Stimulated activated CD4-positive, alpha-beta T cell treated with anti-CD3 and anti-CD28 coated beads, Interleukin-15, amount 100 ng/mL, for 48 hours (primary cell): Measurements from ENCODE around the gene RNF14.

Source experiments
- DNase-seq, 2 donors: peaks; one replicate each; pipeline ENCODE4 v3.0.0-alpha.2; 2020; ENCODE audit warnings: low read depth in 2 of 2

The RNF14 gene, protein sequence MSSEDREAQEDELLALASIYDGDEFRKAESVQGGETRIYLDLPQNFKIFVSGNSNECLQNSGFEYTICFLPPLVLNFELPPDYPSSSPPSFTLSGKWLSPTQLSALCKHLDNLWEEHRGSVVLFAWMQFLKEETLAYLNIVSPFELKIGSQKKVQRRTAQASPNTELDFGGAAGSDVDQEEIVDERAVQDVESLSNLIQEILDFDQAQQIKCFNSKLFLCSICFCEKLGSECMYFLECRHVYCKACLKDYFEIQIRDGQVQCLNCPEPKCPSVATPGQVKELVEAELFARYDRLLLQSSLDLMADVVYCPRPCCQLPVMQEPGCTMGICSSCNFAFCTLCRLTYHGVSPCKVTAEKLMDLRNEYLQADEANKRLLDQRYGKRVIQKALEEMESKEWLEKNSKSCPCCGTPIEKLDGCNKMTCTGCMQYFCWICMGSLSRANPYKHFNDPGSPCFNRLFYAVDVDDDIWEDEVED

GRCh38 chr5:141968914-141969608 lies at the start of gene RNF14:
Gene RNF14, plus strand, starts transcription at chr5:141969105. Its CDS starts 4,484 bp downstream, at chr5:141973589.
- DNase-seq, result peak; percentile 91 to 93

DNA sequence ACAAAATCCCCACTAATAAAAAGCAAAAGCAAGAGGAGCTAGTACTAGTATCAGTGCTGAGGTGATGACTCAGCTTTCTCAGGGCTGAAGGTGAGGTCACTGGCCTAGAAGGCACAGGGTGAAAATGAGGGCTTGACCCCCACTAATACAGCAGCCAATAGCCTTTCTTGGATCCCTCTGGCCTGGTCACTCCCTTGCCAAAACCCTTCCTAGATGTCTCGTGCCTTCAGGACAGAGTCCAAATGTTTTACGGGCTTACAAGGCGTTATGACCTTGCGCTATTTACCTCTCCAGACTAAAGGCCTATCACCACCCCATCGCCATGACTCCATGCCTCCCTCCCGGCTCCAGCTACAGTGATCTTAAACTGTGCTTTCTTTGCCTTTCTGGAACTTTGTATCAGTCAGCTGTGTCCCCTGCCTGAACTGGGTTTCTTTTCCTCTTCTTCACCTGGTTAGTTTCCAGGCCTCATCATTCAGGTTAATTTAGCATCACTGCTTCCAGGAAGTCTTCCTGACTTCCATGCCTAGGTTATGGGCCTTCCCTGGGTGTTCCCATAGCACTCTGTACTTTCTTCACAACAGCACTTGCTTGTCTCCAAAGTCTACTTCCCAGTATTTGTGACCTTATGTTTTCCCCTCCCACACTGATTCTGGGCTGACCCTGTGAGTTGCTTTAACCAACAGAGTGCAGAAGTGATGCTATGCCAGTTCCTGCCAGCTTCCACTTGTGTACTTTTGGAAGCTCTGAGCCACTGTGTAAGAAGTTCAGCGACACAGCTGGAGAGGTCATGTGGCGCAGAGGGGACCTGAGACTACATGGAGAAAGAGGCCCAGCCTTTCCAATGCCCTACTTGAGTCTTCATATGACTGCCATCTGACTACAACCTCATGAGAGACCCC lies 49.4 kb upstream of the RNF14 start:
- no peak for DNase-seq

DNA sequence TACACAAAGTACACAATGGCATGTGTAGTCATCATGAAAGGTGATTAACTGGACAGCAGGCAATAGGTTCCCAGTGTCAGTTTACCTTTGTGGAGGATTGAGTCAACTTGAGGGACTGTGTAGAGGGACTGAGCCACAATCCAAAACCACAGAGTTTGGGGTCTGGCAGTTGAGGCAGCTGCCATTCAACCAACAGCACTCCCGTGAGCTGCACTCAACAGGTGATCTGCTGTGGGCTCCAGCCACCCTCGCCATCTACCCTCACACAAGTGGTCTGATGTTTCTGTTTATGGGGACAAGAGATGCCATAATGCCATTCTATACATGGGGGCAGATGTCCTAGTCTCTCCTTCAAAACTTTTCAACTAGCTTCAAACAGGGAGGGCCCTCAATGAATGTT lies 48.1 kb upstream of the RNF14 start:
- DNase-seq, result no peak

GRCh38 chr5:141922827-141923447 lies 46.0 kb upstream of the RNF14 start:
- peak in 1 of 2 donors; percentile 12 for DNase-seq

- DNase-seq, result peak; percentile 91 to 95
These were observed 45.2 kb upstream of the RNF14 start, which contains the start of gene DELE1 for GRCh38 chr5:141923448-141924313. Gene DELE1, plus strand, starts transcription at chr5:141923871. Its CDS starts 71 bp downstream, at chr5:141923942.

DNA sequence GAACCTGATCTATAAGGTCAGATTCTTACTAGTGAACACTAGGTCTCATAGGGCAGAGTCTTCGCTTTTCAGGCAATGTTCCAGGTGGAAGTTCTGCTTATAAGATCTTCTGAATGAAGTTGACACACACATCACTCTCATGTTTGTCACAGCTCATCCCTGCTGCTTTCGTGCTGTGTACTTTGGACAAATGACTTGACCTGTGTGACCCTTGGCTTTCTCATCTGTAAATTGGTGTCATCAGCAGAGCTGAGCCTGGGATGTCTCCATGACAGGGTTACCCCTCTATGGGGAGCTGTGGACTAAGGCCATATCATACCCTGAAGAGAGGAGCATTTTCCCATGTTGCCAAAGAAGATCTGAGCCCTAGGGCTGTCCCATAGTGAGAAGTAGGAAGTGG lies 42.5 kb upstream of the RNF14 start:
- DNase-seq, result no peak

- no peak for DNase-seq
These were observed 40.9 kb upstream of the RNF14 start for GRCh38 chr5:141928051-141928450.

DNA sequence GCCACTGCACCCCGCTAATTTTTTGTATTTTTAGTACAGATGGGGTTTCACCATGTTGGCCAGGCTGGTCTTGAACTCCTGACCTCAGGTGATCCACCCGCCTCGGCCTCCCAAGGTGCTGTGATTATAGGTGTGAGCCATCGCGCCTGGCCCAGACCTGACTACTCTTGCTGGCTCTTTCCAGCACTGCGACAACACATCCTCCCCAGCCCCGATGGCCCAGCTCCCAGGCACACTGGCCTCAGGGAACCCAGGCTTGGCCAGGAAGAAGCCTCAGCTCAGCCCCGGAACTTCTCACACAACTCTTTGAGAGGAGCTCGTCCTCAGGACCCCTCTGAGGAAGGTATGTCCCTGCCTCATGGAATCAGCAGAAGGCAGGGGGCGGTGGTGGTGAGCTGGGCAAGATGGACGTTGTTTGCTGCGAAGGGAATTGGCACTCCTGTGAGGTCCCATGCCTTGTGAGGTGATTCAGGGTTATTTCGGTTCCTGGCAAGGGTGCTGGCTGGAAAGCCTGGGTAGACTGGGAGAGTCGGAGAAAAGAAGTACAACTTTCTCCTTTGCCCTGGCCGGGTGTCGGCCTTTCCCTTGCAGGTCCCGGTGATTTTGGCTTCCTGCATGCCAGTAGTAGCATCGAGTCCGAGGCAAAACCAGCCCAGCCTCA lies 39.4 kb upstream of the RNF14 start:
- DNase-seq, result no peak

DNA sequence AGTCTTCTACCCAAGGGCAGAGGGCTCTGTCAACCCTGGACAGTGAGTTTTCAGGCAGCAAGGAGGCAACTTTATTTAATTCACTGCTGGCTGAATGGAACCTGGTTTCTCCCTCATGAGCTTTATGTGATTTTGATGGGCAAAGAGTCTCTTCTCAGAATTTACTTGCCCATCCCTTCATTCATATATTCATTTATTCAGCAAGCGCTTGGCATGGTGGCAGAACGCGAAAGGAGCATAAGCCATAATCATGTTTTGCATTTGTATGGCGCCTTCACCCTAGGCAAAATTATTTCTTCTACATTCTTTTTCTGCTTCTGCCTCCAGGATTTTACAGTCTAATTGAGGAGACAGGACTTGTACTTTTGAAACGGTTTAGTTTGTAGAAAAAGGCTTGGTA lies 37.2 kb upstream of the RNF14 start:
- DNase-seq, result no peak

- no peak for DNase-seq
These were observed 35.8 kb upstream of the RNF14 start for GRCh38 chr5:141933151-141933550.

GRCh38 chr5:141934099-141934844 lies 34.6 kb upstream of the RNF14 start:
- DNase-seq, result no peak

DNA sequence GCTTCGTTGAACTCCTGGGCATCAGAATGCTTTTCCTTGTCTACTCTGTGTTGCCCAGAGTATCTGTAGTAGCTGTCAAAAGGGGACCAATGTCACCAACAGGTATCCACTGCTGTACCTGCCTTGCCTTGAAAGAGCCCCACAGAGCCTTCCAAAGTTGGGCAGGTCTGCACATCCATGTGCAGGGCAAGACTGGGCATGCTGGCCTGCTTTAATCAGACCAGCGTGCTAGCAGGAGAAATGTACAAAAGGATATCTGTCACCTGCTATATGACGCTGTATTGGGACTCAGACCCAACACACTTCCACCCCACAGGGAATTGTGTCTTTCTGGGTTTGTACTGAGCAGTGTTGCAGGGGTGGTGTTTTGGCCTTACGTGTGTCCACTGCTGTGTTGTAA lies 33.4 kb upstream of the RNF14 start:
- DNase-seq, result no peak

- no peak for DNase-seq
These were observed 28.1 kb upstream of the RNF14 start for GRCh38 chr5:141940695-141941271.

GRCh38 chr5:141941307-141941706 lies 27.6 kb upstream of the RNF14 start:
- no peak for DNase-seq

DNA sequence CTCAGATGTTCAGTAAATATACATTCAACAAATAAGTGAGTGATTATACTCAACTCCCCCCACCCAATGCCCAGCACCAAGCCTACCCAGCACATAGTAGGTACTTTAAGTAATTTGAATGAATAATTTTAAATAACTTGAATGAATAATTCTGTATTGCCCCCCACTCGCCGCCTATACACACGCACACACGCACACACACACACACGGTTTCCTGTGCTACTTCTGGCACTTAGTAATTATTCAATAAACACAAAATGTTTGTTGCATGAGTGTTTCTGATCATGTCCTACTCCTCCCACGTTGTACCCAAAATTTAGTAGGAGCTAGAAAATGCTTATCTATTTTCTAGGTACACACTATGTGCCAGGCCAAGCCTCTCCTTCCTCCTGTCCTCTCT lies 27.1 kb upstream of the RNF14 start:
- no peak for DNase-seq

- no peak for DNase-seq
These were observed 26.6 kb upstream of the RNF14 start for GRCh38 chr5:141942185-141942857.

- DNase-seq, result no peak
These were observed 24.8 kb upstream of the RNF14 start for GRCh38 chr5:141944076-141944475.

DNA sequence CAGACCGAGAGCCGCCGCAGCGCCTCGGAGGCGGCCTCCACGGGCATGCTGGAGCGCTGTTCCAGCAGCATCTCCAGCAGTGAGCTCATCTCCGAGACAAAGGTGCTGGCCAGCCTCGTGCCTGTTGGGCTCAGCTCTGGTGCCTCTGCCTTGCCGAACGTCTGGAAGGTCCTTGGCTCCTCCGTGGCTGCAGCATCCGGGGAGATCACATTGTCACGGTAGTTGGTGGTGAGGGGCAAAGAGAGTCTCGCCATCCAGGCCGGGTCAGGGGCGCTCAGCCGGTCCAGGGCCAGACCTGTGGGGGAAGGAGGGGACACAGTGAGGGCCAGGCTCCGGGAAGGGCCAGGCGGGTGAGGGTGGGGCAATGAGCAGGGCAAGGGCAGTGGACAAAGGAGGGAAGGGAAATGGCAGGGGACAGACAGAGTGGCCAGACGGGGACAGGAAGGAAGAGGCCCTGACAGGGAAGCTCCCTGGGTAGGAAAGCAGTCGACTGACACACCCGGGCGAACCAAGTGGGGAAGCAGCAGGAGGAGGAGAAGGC lies 23.3 kb upstream of the RNF14 start:
- DNase-seq, result no peak
